HuH-7 (cell line): ENCODE data around the gene TRERF1.

Experiments
- DNase-seq: peaks from one replicate; pipeline ENCODE4 v3.0.0; 2011; ENCODE audit warnings: low spot score

The TRERF1 gene

GRCh38 chr6:42366011-42366705 lies 85.6 kb downstream of the TRERF1 start:
- DNase-seq = no peak

GRCh38 chr6:42365021-42365420 lies 86.7 kb downstream of the TRERF1 start:
- no peak for DNase-seq

DNA sequence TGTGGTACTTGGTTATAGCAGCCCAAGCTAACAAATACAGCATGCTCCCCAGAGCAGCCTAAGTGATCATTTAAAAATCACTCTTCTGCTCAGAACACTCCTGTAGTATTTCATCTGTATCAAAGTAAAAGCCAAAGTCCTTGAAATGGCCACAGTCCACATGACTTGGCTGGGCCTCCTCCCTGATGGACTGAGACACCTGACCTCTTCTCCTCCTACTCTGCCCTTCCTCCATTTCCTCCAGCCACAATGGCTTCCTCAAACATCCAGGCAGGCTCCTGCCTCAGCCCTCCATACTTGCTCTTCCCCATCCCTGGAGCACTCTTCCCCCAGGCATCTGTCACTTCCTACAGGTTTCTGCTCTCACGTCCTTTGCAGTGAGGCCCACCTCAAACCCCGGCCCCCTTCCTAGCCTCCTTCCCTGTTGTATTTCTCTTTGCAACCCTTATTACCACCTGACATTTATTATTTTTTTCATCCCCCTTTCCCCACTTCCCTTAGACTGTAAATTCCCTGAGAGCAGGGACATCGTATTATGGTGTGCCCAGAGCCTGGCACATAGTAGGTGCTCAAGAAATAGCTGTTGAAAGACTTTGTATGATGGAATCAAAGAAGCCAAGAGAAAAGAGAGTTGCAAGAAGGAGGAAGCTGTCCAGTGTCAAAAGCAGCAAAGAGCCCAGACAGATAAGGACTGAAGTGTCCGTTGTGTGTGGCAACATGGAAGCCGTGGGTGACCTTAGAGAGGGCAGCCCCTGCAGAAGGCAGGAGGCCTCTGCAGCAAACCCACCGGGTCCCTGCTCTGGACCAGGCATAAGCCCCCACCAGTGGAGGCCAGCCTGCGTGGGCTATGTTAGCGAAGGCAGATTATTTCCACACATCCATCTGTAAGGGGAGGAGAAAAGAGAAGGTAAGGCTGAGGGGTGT lies 87.5 kb downstream of the TRERF1 start:
- DNase-seq = no peak

GRCh38 chr6:42361036-42361435 lies 90.7 kb downstream of the TRERF1 start:
- no peak for DNase-seq

GRCh38 chr6:42359021-42359420 lies 92.7 kb downstream of the TRERF1 start:
- no peak for DNase-seq

- DNase-seq = no peak
Observed at GRCh38 chr6:42355416-42355815, 96.3 kb downstream of the TRERF1 start.

- no peak for DNase-seq
Observed at GRCh38 chr6:42354702-42355101, 97.0 kb downstream of the TRERF1 start.

DNA sequence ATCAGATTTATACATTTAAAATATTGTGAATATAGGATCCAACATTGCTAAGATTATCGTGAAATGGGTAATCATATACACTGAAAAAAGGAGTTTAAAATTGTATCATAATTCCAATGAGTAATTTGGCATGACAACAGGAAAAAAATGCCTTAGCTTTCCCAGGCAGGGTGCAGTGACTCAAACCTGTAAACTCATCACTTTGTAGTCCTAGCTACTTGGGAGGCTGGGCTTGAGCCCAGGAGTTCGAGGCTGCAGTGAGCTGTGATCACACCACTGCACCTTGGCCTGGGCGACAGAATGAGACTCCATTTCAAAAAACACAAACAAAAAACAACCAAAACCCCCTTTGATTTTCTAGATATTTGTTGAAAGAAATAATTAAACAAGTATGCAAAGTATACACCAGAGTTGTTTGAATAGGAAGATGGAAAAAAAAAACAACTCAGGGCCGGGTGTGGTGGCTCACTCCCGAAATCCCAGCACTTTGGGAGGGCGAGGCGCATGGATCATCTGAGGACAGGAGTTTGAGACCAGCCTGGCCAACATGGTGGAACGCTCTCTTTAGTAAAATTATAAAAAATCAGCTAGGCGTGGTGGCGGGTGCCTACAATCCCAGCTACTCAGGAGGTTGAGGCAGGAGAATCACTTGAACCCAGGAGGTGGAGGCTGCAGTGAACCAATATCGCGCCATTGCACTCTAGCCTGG lies 98.7 kb downstream of the TRERF1 start:
- no peak for DNase-seq

GRCh38 chr6:42350911-42351310 lies 100.8 kb downstream of the TRERF1 start:
- DNase-seq = no peak

GRCh38 chr6:42349753-42350511 lies 101.8 kb downstream of the TRERF1 start:
- DNase-seq = no peak

DNA sequence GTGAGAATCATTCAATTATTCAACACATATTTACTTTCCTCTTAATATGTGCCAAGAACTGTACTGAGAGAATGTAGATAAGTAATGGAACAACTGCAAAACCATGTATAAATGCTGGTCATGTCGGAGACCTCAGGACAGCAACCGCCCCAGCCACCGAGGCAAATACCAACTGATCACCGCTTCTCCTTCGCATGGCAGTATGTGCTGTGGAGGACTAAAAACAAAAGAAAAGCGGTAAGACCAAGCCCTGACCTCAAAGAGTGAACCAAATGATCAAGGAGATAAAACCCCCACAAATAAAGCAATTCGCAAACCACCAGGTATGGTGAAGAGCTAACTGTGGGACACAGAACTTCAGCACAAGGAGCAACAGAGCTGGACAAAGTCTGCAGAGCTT lies 104.3 kb downstream of the TRERF1 start:
- DNase-seq = no peak

GRCh38 chr6:42345696-42346416 lies 105.9 kb downstream of the TRERF1 start:
- DNase-seq = no peak

GRCh38 chr6:42344756-42345155 lies 107.0 kb downstream of the TRERF1 start:
- DNase-seq = no peak

GRCh38 chr6:42341771-42342553 lies 109.8 kb downstream of the TRERF1 start:
- no peak for DNase-seq

DNA sequence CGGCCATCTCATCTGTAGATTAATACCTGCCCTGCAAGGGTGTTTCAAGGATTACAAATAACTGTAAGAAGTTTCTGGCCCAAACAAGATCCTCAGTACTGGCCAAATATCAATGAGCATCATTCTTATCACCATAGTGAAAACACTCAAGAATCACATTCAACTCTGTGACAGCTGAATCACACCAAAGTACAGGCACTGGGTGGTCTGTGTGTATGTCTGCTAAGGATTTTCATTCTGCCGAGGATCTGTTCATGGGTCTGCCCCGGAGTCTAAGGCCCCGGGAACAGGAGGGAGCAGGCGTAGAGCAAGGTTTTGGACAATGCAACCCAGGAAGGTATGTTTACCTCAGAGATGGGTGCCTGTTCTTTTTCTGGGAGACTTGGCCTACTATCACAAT lies 110.5 kb downstream of the TRERF1 start:
- DNase-seq = no peak

DNA sequence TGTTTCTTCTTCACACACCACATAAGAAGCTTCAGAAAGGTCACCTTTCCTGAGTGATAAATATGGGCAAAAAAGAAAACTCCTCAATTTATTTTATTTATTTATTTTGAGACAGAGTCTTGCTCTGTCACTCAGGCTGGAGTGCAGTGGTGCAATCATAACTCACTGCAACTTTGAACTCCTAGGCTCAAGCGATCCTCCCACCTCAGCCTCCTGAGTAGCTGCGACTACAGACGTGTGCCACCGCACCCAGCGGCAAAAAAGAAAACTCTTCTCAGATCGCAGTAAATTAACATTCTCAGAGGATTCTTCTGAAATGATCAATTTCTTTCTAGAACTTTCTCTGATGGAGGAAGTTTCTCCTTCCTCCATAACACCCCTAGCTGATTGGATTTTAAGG lies 111.2 kb downstream of the TRERF1 start:
- DNase-seq = no peak

GRCh38 chr6:42339991-42340401 lies 111.7 kb downstream of the TRERF1 start:
- no peak for DNase-seq

GRCh38 chr6:42338744-42339222 lies 112.9 kb downstream of the TRERF1 start:
- no peak for DNase-seq

DNA sequence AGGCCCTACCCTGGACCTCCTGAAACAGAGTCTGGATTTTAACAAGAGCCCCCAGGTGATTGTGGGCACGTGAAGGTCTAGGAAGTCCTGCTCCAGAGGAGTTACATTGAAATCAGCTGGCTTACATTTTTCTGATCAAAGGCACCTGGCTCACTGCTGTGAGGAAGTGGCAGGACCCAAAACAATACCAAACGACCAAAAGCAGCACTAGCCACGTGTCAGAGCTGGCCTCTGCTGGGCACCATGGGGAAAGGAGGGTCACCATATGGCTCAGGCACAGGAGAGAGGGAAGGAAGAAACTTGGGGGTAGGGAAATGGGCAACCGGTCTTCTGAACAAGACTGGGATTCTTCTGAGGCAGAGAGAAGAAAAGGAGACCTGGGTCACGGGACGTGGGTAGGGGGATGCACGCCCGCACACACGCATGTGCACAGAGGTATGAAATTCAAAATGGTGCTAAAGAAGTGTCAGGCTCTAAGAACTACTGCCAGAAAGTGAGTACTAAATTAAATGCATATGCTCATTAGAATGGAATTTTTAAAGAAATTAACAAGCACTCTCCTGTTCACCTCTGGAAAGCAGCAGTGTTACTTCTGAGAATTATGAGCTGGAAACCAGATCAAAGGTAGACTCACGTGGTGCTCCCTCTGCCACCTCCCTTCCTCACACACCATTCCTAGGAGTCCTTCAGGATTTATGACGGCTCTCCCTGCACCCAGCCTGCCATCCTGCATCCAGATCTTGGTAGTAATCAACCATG lies 113.6 kb downstream of the TRERF1 start:
- no peak for DNase-seq

- no peak for DNase-seq
Observed at GRCh38 chr6:42336431-42336830, 115.3 kb downstream of the TRERF1 start.
